Parathyroid adenoma (tissue), 2 donors: ENCODE results near the gene DACH1.

Experiments used
- H2AFZ ChIP-seq: fragments of 300-600 bp; sonication (generic); one replicate; pipeline ENCODE4 v1.7.0; 2017; ENCODE audit warnings: antibody characterized with exemption, mild to moderate bottlenecking
- H3K27ac ChIP-seq: fragments of 300-600 bp; sonication (generic); one replicate; pipeline ENCODE4 v1.7.0; 2017
- H3K27me3 ChIP-seq: fragments of 300-600 bp; sonication (generic); one replicate; pipeline ENCODE4 v1.7.0; 2017; ENCODE audit warnings: low read length; ENCODE audit not compliant: control insufficient read depth, insufficient read depth
- H3K36me3 ChIP-seq: fragments of 300-600 bp; sonication (generic); one replicate; pipeline ENCODE4 v1.7.0; 2017; ENCODE audit warnings: low read length; ENCODE audit not compliant: control insufficient read depth, insufficient read depth
- H3K4me1 ChIP-seq: fragments of 300-600 bp; sonication (generic); one replicate; pipeline ENCODE4 v1.7.0; 2017; ENCODE audit warnings: control low read depth
- H3K4me2 ChIP-seq: fragments of 300-600 bp; sonication (generic); one replicate; pipeline ENCODE4 v1.7.0; 2017; ENCODE audit warnings: low read length
- H3K4me3 ChIP-seq: fragments of 300-600 bp; sonication (generic); one replicate; pipeline ENCODE4 v1.7.0; 2017; ENCODE audit warnings: low read depth, low read length
- H3K79me2 ChIP-seq: fragments of 300-600 bp; sonication (generic); one replicate; pipeline ENCODE4 v1.7.0; 2017; ENCODE audit warnings: control low read depth
- H3K9ac ChIP-seq: fragments of 300-600 bp; sonication (generic); one replicate; pipeline ENCODE4 v1.7.0; 2017; ENCODE audit warnings: mild to moderate bottlenecking
- H3K9me3 ChIP-seq: fragments of 300-600 bp; sonication (generic); one replicate; pipeline ENCODE4 v1.7.0; 2017; ENCODE audit warnings: low read length; ENCODE audit not compliant: control insufficient read depth
- TF ChIP-seq, protein P1 (sequence below): fragments of 300-600 bp; sonication (generic); IDR thresholded peaks from one replicate; pipeline ENCODE4 v1.7.0; 2017; ENCODE audit warnings: antibody characterized with exemption, mild to moderate bottlenecking
- donor health status: primary hyperparathyroidism.

Gene DACH1

GRCh38 chr13:71638751-71639150 lies 228.3 kb downstream of the DACH1 start:
- Histone ChIP-seq H3K27me3 (no peaks in the 10 kb centered on the region), H3K9ac (no peak overlapping the region), H3K27ac (no peak overlapping the region), H2AFZ (no peak overlapping the region), H3K4me2 (no peak overlapping the region), H3K4me3 (no peak overlapping the region), H3K79me2 (no peaks in the 10 kb centered on the region), H3K4me1 (no peaks in the 10 kb centered on the region), H3K36me3 (no peaks in the 10 kb centered on the region), H3K9me3 (no peaks in the 10 kb centered on the region)
- TF ChIP-seq, protein P1, sequence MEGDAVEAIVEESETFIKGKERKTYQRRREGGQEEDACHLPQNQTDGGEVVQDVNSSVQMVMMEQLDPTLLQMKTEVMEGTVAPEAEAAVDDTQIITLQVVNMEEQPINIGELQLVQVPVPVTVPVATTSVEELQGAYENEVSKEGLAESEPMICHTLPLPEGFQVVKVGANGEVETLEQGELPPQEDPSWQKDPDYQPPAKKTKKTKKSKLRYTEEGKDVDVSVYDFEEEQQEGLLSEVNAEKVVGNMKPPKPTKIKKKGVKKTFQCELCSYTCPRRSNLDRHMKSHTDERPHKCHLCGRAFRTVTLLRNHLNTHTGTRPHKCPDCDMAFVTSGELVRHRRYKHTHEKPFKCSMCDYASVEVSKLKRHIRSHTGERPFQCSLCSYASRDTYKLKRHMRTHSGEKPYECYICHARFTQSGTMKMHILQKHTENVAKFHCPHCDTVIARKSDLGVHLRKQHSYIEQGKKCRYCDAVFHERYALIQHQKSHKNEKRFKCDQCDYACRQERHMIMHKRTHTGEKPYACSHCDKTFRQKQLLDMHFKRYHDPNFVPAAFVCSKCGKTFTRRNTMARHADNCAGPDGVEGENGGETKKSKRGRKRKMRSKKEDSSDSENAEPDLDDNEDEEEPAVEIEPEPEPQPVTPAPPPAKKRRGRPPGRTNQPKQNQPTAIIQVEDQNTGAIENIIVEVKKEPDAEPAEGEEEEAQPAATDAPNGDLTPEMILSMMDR, result no peak

GRCh38 chr13:71634602-71635443 lies 232.2 kb downstream of the DACH1 start:
- H3K4me3 ChIP-seq, result no peak overlapping the region
- no peak overlapping the region for H2AFZ ChIP-seq
- no peaks in the 10 kb centered on the region for H3K36me3 ChIP-seq
- TF ChIP-seq, protein P1, result no peak
- H3K27me3 ChIP-seq, result no peaks in the 10 kb centered on the region
- no peak overlapping the region for H3K4me2 ChIP-seq
- no peak overlapping the region for H3K27ac ChIP-seq
- no peaks in the 10 kb centered on the region for H3K9me3 ChIP-seq
- H3K9ac ChIP-seq, result no peak overlapping the region
- H3K79me2 ChIP-seq, result no peaks in the 10 kb centered on the region
- H3K4me1 ChIP-seq, result no peaks in the 10 kb centered on the region

DNA sequence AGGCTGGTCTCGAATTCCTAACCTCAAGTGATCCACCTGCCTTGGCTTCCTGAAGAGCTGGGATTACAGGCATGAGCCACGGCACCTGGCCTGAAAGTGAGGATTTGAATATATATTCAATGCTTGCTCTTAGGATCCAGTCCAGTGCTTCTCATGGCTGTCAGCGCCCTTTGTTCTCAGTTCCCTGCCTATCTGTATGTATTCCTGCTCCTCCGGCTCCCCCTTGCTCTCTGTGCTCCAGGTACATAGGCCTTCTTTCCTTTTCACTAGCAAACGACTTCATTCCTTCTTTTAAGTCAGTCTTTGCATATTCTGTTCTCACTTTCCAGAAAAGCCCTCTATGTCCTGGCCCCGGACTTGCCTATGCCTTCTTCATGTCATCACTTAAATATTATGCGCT lies 232.8 kb downstream of the DACH1 start:
- no peaks in the 10 kb centered on the region for H3K4me1 ChIP-seq
- H3K9ac ChIP-seq, result no peak overlapping the region
- H3K27ac ChIP-seq, result no peak overlapping the region
- no peaks in the 10 kb centered on the region for H3K9me3 ChIP-seq
- H2AFZ ChIP-seq, result no peak overlapping the region
- H3K27me3 ChIP-seq, result no peaks in the 10 kb centered on the region
- no peaks in the 10 kb centered on the region for H3K36me3 ChIP-seq
- no peak overlapping the region for H3K4me3 ChIP-seq
- H3K4me2 ChIP-seq, result no peak overlapping the region
- TF ChIP-seq, protein P1, result no peak
- H3K79me2 ChIP-seq, result no peaks in the 10 kb centered on the region

DNA sequence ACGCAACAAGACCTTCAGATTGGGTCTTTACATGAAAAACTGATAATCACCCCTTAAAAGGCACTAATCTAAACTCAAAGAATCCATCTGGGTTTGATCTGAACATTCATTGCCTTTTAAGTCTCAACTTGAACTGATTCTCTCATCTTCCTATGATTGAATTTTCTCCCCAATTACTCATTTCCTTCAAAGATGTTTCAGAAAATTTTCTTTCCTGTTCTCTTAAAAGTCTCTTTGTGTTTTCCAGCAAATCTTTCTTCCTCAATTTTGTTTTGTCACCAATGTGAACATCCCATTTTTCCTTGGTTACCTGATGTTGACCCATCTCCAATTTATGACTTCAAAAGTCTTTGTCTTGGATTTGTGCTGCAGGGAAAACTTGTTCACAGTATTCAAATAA lies 234.3 kb downstream of the DACH1 start:
- H2AFZ ChIP-seq, result no peak overlapping the region
- H3K27me3 ChIP-seq, result no peaks in the 10 kb centered on the region
- no peaks in the 10 kb centered on the region for H3K79me2 ChIP-seq
- H3K36me3 ChIP-seq, result no peaks in the 10 kb centered on the region
- no peak overlapping the region for H3K9ac ChIP-seq
- TF ChIP-seq, protein P1, result no peak
- no peaks in the 10 kb centered on the region for H3K9me3 ChIP-seq
- H3K4me2 ChIP-seq, result no peak overlapping the region
- H3K4me3 ChIP-seq, result no peak overlapping the region
- no peaks in the 10 kb centered on the region for H3K4me1 ChIP-seq
- H3K27ac ChIP-seq, result no peak overlapping the region

GRCh38 chr13:71632206-71632605 lies 234.8 kb downstream of the DACH1 start:
- Histone ChIP-seq H3K9me3 (no peaks in the 10 kb centered on the region), H3K79me2 (no peaks in the 10 kb centered on the region), H2AFZ (no peak overlapping the region), H3K9ac (no peak overlapping the region), H3K4me1 (no peaks in the 10 kb centered on the region), H3K4me2 (no peak overlapping the region), H3K27me3 (no peaks in the 10 kb centered on the region), H3K27ac (no peak overlapping the region), H3K36me3 (no peaks in the 10 kb centered on the region), H3K4me3 (no peak overlapping the region)
- TF ChIP-seq, protein P1, result no peak
